SK-N-SH (cell line): ENCODE measurements around the gene CEP126. TPM values are rescaled to one million over a fixed set of nuclear protein-coding genes. Genes with fewer than 3 reads are reported as not detected.

Source experiments
- CTCF ChIA-PET: fragments of 300-600, 350-600 bp; formaldehyde crosslinking; extraction: SDS; loops from one replicate; lab custom pipeline; 2021; lab: Yijun Ruan, JAX
- POLR2A ChIA-PET: fragments of 350-600 bp; sonication (Branson Sonifier 250); formaldehyde crosslinking; extraction: SDS; loops from one replicate; lab custom pipeline; 2020; ENCODE audit warnings: antibody characterized with exemption, inconsistent platforms; lab: Yijun Ruan, JAX
- DNase-seq: peaks from one replicate; pipeline ENCODE4 v3.0.0; 2012
- H2AFZ ChIP-seq: fragments of 200-600 bp; sonication (generic); 2 replicates; pipeline ENCODE4 v1.8.1; 2016; ENCODE audit warnings: antibody characterized with exemption, mild to moderate bottlenecking, low read depth
- H3F3A ChIP-seq: fragments of 200-600 bp; sonication (generic); replicated peaks from 2 replicates; pipeline ENCODE3; 2016; ENCODE audit warnings: antibody characterized with exemption, mild to moderate bottlenecking; ENCODE audit not compliant: insufficient read depth
- H3K27ac ChIP-seq, 2 experiments: fragments of 200-500 bp in 1 of 2; fragments of 200-600 bp in 1 of 2; sonication (Bioruptor generic) in 1 of 2; sonication (generic), shearing (Covaris generic) in 1 of 2; 2 replicates each; pipeline versions ENCODE4 v1.5.1 to v1.6.1; 2014 to 2016; ENCODE audit warnings: low read depth in 2 of 2, inconsistent platforms in 1 of 2, low read length in 1 of 2, mild to moderate bottlenecking in 1 of 2, mixed read lengths in 1 of 2
- H3K27me3 ChIP-seq: fragments of 200-600 bp; sonication (generic), shearing (Covaris generic); 2 replicates; pipeline ENCODE4 v1.6.1; 2016; ENCODE audit warnings: mixed run types; ENCODE audit not compliant: insufficient read depth
- H3K36me3 ChIP-seq, 2 experiments: fragments of 200-500 bp in 1 of 2; fragments of 200-600 bp in 1 of 2; sonication (Bioruptor generic) in 1 of 2; sonication (generic) in 1 of 2; replicated peaks in 1 of 2; 2 replicates each; pipeline versions ENCODE3 to v1.5.1; 2014 to 2016; ENCODE audit warnings: low read length in 1 of 2, mild to moderate bottlenecking in 1 of 2; ENCODE audit not compliant: insufficient read depth in 2 of 2, control insufficient read depth in 1 of 2
- H3K4me1 ChIP-seq, 2 experiments: fragments of 200-500 bp in 1 of 2; fragments of 200-600 bp in 1 of 2; sonication (Bioruptor generic) in 1 of 2; sonication (generic), shearing (Covaris generic) in 1 of 2; 2 replicates each; pipeline versions ENCODE4 v1.5.1 to v1.6.1; 2014 to 2016; ENCODE audit warnings: low read depth in 1 of 2, low read length in 1 of 2, mixed run types in 1 of 2; ENCODE audit not compliant: insufficient read depth in 2 of 2, control insufficient read depth in 1 of 2
- H3K4me2 ChIP-seq: fragments of 200-600 bp; sonication (generic), shearing (Covaris generic); 2 replicates; pipeline ENCODE4 v1.6.1; 2017; ENCODE audit warnings: mixed run types
- H3K4me3 ChIP-seq, 2 experiments: fragments of 200-500 bp in 1 of 2; fragments of 200-600 bp in 1 of 2; sonication (Bioruptor generic) in 1 of 2; sonication (generic), shearing (Covaris generic) in 1 of 2; 2 replicates each; pipeline versions ENCODE4 v1.5.1 to v1.8.1; 2014 to 2016; ENCODE audit warnings: low read depth in 2 of 2, inconsistent platforms in 1 of 2, low read length in 1 of 2, mild to moderate bottlenecking in 1 of 2, mixed read lengths in 1 of 2, moderate library complexity in 1 of 2
- H3K79me2 ChIP-seq: fragments of 200-600 bp; sonication (generic); 2 replicates; pipeline ENCODE4 v1.8.1; 2017; ENCODE audit warnings: mild to moderate bottlenecking; ENCODE audit not compliant: insufficient read depth
- H3K9ac ChIP-seq: fragments of 200-600 bp; sonication (generic); 2 replicates; pipeline ENCODE4 v1.6.1; 2017; ENCODE audit warnings: mixed run types
- H3K9me2 ChIP-seq: fragments of 200-600 bp; sonication (generic); 2 replicates; pipeline ENCODE4 v1.6.1; 2017; ENCODE audit warnings: mixed run types
- H3K9me3 ChIP-seq: fragments of 200-600 bp; sonication (generic); 2 replicates; pipeline ENCODE4 v1.6.1; 2017; ENCODE audit warnings: mixed run types, mild to moderate bottlenecking, moderate library complexity
- H4K20me1 ChIP-seq: fragments of 200-600 bp; sonication (generic); 2 replicates; pipeline ENCODE4 v1.6.1; 2017; ENCODE audit warnings: mild to moderate bottlenecking, mixed run types; ENCODE audit not compliant: insufficient read depth
- MAX ChIP-seq: IDR thresholded peaks from 2 replicates; pipeline ENCODE4 v1.4.0; 2012; ENCODE audit warnings: low read depth
- POLR2AphosphoS5 ChIP-seq: IDR thresholded peaks from 2 replicates; pipeline ENCODE4 v1.6.1; 2012; ENCODE audit warnings: low read depth, low read length
- SIN3A ChIP-seq: IDR thresholded peaks from 2 replicates; pipeline ENCODE4 v1.6.1; 2012; ENCODE audit warnings: low read depth, mild to moderate bottlenecking, low read length, moderate library complexity, borderline replicate concordance
- TAF1 ChIP-seq: IDR thresholded peaks from 2 replicates; pipeline ENCODE4 v1.6.1; 2012; ENCODE audit warnings: low read depth, mild to moderate bottlenecking, low read length, moderate library complexity, borderline replicate concordance
- YY1 ChIP-seq: IDR thresholded peaks from 2 replicates; pipeline ENCODE4 v1.4.0; 2012; ENCODE audit warnings: low read depth, mild to moderate bottlenecking
- WGBS: methylation state at CpG from one replicate; pipeline ENCODE4 v1.1.6; 2017; ENCODE audit warnings: low lambda C conversion rate; 5-methylcytosine and 5-hydroxymethylcytosine counted together
- polyA plus RNA-seq, 3 experiments: library from polyadenylated mRNA; depleted of rRNA; stranded (reverse); fragments of >200 nt; gene quantifications; 2 replicates each; pipeline ENCODE4 v1.2.3, GENCODE V29; 2012

Gene CEP126
- polyA plus RNA-seq, 1 of the 3 experiments (the other 2 are of a cell fraction): 1.4 TPM

GRCh38 chr11:102047305-102047924 lies 132.6 kb downstream of the CEP126 start, which contains the start of gene CFAP300:
CFAP300 (plus strand) TSS chr11:102047437; CDS start chr11:102047471, 34 bp downstream.
- WGBS: 12% methylated on average over 4 of the region's 45 CpGs
- no peaks in the 10 kb centered on the region for H3K79me2 ChIP-seq
- CTCF ChIA-PET: no interaction called here
- TF ChIP-seq TAF1 (peak; percentile 12; the same call in 1 of the 2 replicates), SIN3A (no peak), YY1 (peak; percentile 61; the same call in 1 of the 2 replicates), POLR2AphosphoS5 (no peak; the same call in 1 of the 2 replicates), MAX (peak; percentile 75)
- no peaks in the 10 kb centered on the region for H4K20me1 ChIP-seq
- peak; percentile 55 for DNase-seq
- peak within 1 kb of the TSS; percentile 66 for H3K9ac ChIP-seq
- H3F3A ChIP-seq: no peaks in the 10 kb centered on the region
- peak within 1 kb of the TSS; percentile 7 to 54; a peak in 2 of 4 replicates for H3K27ac ChIP-seq
- H3K4me1 ChIP-seq: no peaks in the 10 kb centered on the region; a peak in 1 of 4 replicates
- H3K36me3 ChIP-seq: no peaks in the 10 kb centered on the region
- H3K9me2 ChIP-seq: no peaks in the 10 kb centered on the region
- H3K9me3 ChIP-seq: no peaks in the 10 kb centered on the region
- POLR2A ChIA-PET: no interaction called here
- no peaks in the 10 kb centered on the region for H3K27me3 ChIP-seq
- peak within 1 kb of the TSS; percentile 56 for H3K4me3 ChIP-seq
- H3K4me2 ChIP-seq: peak within 1 kb of the TSS; percentile 82
- peak within 1 kb of the TSS; percentile 99 for H2AFZ ChIP-seq

Other genes with a start within 250 kb of the CEP126 start
- not detected in 2 replicates for gene ANGPTL5, start 1.5 kb downstream of the CEP126 start, polyA plus RNA-seq (2012; rRNA removed)
- gene CFAP300, start 132.4 kb downstream of the CEP126 start, polyA plus RNA-seq (2012; rRNA removed): 1.5 and 2.5 TPM in 2 replicates
- gene YAP1, start 195.4 kb downstream of the CEP126 start, polyA plus RNA-seq (2012; rRNA removed): 50.8 and 53.2 TPM in 2 replicates